IMR-90 (cell line): ENCODE data around the gene OR7A10.

Experiments
- CTCF ChIP-seq: conservative IDR thresholded peaks from 2 replicates; pipeline ENCODE4 v1.5.1; 2012; ENCODE audit warnings: mild to moderate bottlenecking, low read depth, low read length, improper control_type of control experiment
- SMC3 ChIP-seq: fragments of 150-350 bp; IDR thresholded peaks from 2 replicates; pipeline ENCODE4 v1.6.1; 2016; ENCODE audit warnings: low read depth, mild to moderate bottlenecking, antibody characterized with exemption, low read length, moderate library complexity

DNA sequence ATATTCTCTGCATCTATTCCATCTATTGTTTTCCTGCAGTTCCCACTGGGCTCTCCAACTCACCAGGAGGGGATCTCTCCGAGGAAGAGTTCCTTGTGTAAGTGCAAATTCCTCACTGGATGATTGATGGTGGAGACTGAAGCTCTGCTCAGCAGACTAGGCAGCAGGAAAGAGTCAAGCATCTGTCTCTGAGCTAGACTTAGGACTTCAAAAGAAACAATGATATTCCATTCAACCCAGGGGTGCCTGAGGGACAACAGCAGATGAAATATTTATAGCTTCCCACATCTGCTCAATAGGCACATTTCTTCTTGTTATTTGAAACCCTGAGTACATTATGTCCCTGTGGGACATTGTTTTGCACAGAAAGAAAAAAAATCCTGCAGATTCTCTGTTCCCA is 13.7 kb downstream of the OR7A10 start, which contains the start of the genes OR7A5 and OR7C1:
- TF ChIP-seq CTCF (no peak), SMC3 (no peak)
